Astrocyte of the spinal cord (primary cell): ENCODE data around the gene MCF2.

Experiments used
- DNase-seq: peaks from one replicate; pipeline ENCODE4 v3.0.0; 2011; ENCODE audit warnings: low read depth, low spot score
- H3K4me3 ChIP-seq: 2 replicates; pipeline ENCODE4 v1.5.1; 2011; ENCODE audit warnings: low read depth, mild to moderate bottlenecking, low read length, moderate library complexity
- CTCF ChIP-seq: IDR thresholded peaks from 2 replicates; pipeline ENCODE4 v1.5.1; 2012; ENCODE audit warnings: low read depth, mild to moderate bottlenecking, low read length, inconsistent platforms
- in situ Hi-C: cut with HindIII; loops from 2 replicates; pipeline ENCODE4 v1.10.0; 2017; ENCODE audit warnings: low sequenced_read_pairs

The MCF2 gene

GRCh38 chrX:139563251-139563650 lies 144.7 kb downstream of the MCF2 start:
- peak; percentile 19 for DNase-seq
- H3K4me3 ChIP-seq = no peak overlapping the region
- TF ChIP-seq CTCF = no peak
- in situ Hi-C loops = no loop called here

GRCh38 chrX:139560221-139560620 lies 147.7 kb downstream of the MCF2 start:
- peak; percentile 18 for DNase-seq
- in situ Hi-C loops = no loop called here
- TF ChIP-seq CTCF = no peak
- H3K4me3 ChIP-seq = no peak overlapping the region

GRCh38 chrX:139559383-139560042 lies 148.5 kb downstream of the MCF2 start:
- TF ChIP-seq CTCF = peak; percentile 48
- peak; percentile 65 for DNase-seq
- in situ Hi-C loops = no loop called here
- H3K4me3 ChIP-seq = no peak overlapping the region

GRCh38 chrX:139554991-139555675 lies 152.8 kb downstream of the MCF2 start:
- no peak for DNase-seq
- in situ Hi-C loops = no loop called here
- TF ChIP-seq CTCF = no peak

GRCh38 chrX:139554376-139554775 lies 153.6 kb downstream of the MCF2 start:
- no peak overlapping the region for H3K4me3 ChIP-seq
- TF ChIP-seq CTCF = no peak
- DNase-seq = no peak
- in situ Hi-C loops = no loop called here

More at GRCh38 chrX:139554991-139555675, 152.8 kb downstream of the MCF2 start:
- H3K4me3 ChIP-seq = no peak overlapping the region

- no peak for TF ChIP-seq CTCF
- no peak for DNase-seq
- no peak overlapping the region for H3K4me3 ChIP-seq
- in situ Hi-C loops = no loop called here
Measured at GRCh38 chrX:139544591-139544990, 163.4 kb downstream of the MCF2 start.
